HG02610 (cell line): ENCODE measurements around the gene APOL3.
"Not testable (repeated sequence)": the region's sequence is repeated elsewhere in the genome, so short reads cannot be mapped to it uniquely, and the experiment has no call there.

ENCODE experiments used
- ATAC-seq: cut with Tn5 transposase; IDR thresholded peaks from one replicate; pipeline ENCODE4 v1.9.1; 2021; ENCODE audit warnings: mild to moderate bottlenecking, moderate library complexity; ENCODE audit not compliant: unreplicated experiment

Gene APOL3

GRCh38 chr22:36193577-36193976 lies 33.0 kb upstream of the APOL3 start:
- ATAC-seq = no peak

GRCh38 chr22:36193171-36193570 lies 32.6 kb upstream of the APOL3 start:
- no peak for ATAC-seq

GRCh38 chr22:36192542-36192941 lies 32.0 kb upstream of the APOL3 start:
- ATAC-seq = no peak

- ATAC-seq = no peak
Measured at GRCh38 chr22:36191106-36191836, 30.7 kb upstream of the APOL3 start.

- ATAC-seq = not testable (repeated sequence)
Measured at GRCh38 chr22:36187862-36188261, 27.3 kb upstream of the APOL3 start.

GRCh38 chr22:36185828-36186624 lies 25.5 kb upstream of the APOL3 start:
- ATAC-seq = no peak

- ATAC-seq = no peak
Measured at GRCh38 chr22:36184433-36185025, 24.0 kb upstream of the APOL3 start.

GRCh38 chr22:36183446-36183845 lies 22.9 kb upstream of the APOL3 start:
- ATAC-seq = no peak

- no peak for ATAC-seq
Measured at GRCh38 chr22:36182857-36183256, 22.3 kb upstream of the APOL3 start.

- no peak for ATAC-seq
Measured at GRCh38 chr22:36182056-36182455, 21.5 kb upstream of the APOL3 start.

- no peak for ATAC-seq
Measured at GRCh38 chr22:36180928-36181327, 20.4 kb upstream of the APOL3 start.

- no peak for ATAC-seq
Measured at GRCh38 chr22:36180038-36180880, 19.7 kb upstream of the APOL3 start.

GRCh38 chr22:36177160-36177559 lies 16.6 kb upstream of the APOL3 start:
- ATAC-seq = no peak

GRCh38 chr22:36175892-36176291 lies 15.3 kb upstream of the APOL3 start:
- ATAC-seq = no peak

- ATAC-seq = no peak
Measured at GRCh38 chr22:36171941-36172340, 11.4 kb upstream of the APOL3 start.

GRCh38 chr22:36166518-36167220 lies 6.1 kb upstream of the APOL3 start:
- no peak for ATAC-seq

GRCh38 chr22:36166086-36166485 lies 5.5 kb upstream of the APOL3 start:
- ATAC-seq = no peak

- no peak for ATAC-seq
Measured at GRCh38 chr22:36165141-36165540, 4.6 kb upstream of the APOL3 start.

GRCh38 chr22:36164621-36165020 lies 4.1 kb upstream of the APOL3 start:
- ATAC-seq = no peak

GRCh38 chr22:36163497-36163896 lies 2.9 kb upstream of the APOL3 start:
- ATAC-seq = no peak
